Naive B cell (primary cell): ENCODE results near the gene CROCC. TPM values are rescaled to one million over a fixed set of nuclear protein-coding genes. Genes with fewer than 3 reads are reported as not detected.
"Not testable (repeated sequence)": the region's sequence is repeated elsewhere in the genome, so short reads cannot be mapped to it uniquely, and the experiment has no call there.

Source experiments
- ATAC-seq, 2 donors: fragments of 150-1000 bp; cut with Tn5 transposase; 2 replicates each; pipeline ENCODE4 v1.10.0; 2021; ENCODE audit warnings: low read depth in 2 of 2, mild to moderate bottlenecking in 2 of 2, moderate library complexity in 2 of 2
- DNase-seq: peaks from one replicate; pipeline ENCODE4 v3.0.0; 2022
- H3K27ac Mint-ChIP-seq, 6 donors: one replicate each; pipeline ENCODE4 v1.8.0; 2020 to 2022; ENCODE audit warnings: mild to moderate bottlenecking in 6 of 6, mixed read lengths in 6 of 6, moderate library complexity in 5 of 6, inconsistent platforms in 2 of 6
- H3K27me3 Mint-ChIP-seq, 3 donors: one replicate each; pipeline ENCODE4 v1.8.0; 2021 to 2022; ENCODE audit warnings: mixed read lengths in 3 of 3, mild to moderate bottlenecking in 1 of 3
- H3K36me3 Mint-ChIP-seq, 2 donors: one replicate each; pipeline ENCODE4 v1.8.0; 2020 to 2022; ENCODE audit warnings: mixed read lengths in 2 of 2, inconsistent platforms in 1 of 2, mild to moderate bottlenecking in 1 of 2
- H3K4me1 Mint-ChIP-seq, 3 donors: one replicate each; pipeline ENCODE4 v1.8.0; 2020 to 2022; ENCODE audit warnings: mixed read lengths in 3 of 3, inconsistent platforms in 1 of 3, mild to moderate bottlenecking in 1 of 3, moderate library complexity in 1 of 3
- H3K4me3 Mint-ChIP-seq, 8 donors: one replicate each; pipeline ENCODE4 v1.8.0; 2020 to 2022; ENCODE audit warnings: mild to moderate bottlenecking in 8 of 8, mixed read lengths in 8 of 8, moderate library complexity in 8 of 8, inconsistent platforms in 2 of 8
- H3K9me3 Mint-ChIP-seq, 7 donors: one replicate each; pipeline ENCODE4 v1.8.0; 2020 to 2022; ENCODE audit warnings: mixed read lengths in 7 of 7, mild to moderate bottlenecking in 5 of 7, inconsistent platforms in 2 of 7, moderate library complexity in 1 of 7
- polyA plus RNA-seq, 6 donors: library from polyadenylated mRNA; unstranded; fragments of 300-500 nt; fragmentation: Illumina TruSeq; gene quantifications; one replicate each; pipeline ENCODE4 v1.2.3, GENCODE V29; 2021; ENCODE audit warnings: low read depth in 6 of 6

CROCC gene
- polyA plus RNA-seq, 6 donors from 2014 or later = 1.4 to 4.0 (median 2.3) TPM

- Mint-ChIP-seq H3K27me3 (no peaks in the 10 kb centered on the region), H3K27ac (no peak overlapping the region), H3K4me3 (no peak overlapping the region), H3K4me1 (peaks cover 16 to 41% (median 34%) of the 10 kb centered on the region in 3 donors), H3K9me3 (no peaks in the 10 kb centered on the region), H3K36me3 (no peaks in the 10 kb centered on the region)
- no peak for DNase-seq
- no peak for ATAC-seq
These were observed 4.9 kb downstream of the CROCC start for GRCh38 chr1:16926491-16927073.

GRCh38 chr1:16927256-16927655 lies 5.5 kb downstream of the CROCC start:
- Mint-ChIP-seq H3K36me3 (no peaks in the 10 kb centered on the region), H3K9me3 (no peaks in the 10 kb centered on the region), H3K4me1 (peaks cover 9 to 34% (median 27%) of the 10 kb centered on the region in 3 donors), H3K27ac (peak overlapping the region in 1 of 6 donors; percentile 62), H3K27me3 (no peaks in the 10 kb centered on the region), H3K4me3 (peak overlapping the region in 1 of 8 donors; percentile 24)
- peak in 1 of 2 donors; percentile 10 for ATAC-seq
- DNase-seq = no peak

GRCh38 chr1:16927711-16928485 lies 6.2 kb downstream of the CROCC start:
- peak overlapping the region in 2 of 6 donors; percentile 34 to 52 for H3K27ac Mint-ChIP-seq
- no peak overlapping the region for H3K4me3 Mint-ChIP-seq
- peaks cover 3 to 28% (median 23%) of the 10 kb centered on the region in 3 donors for H3K4me1 Mint-ChIP-seq

GRCh38 chr1:16929146-16930041 lies 7.7 kb downstream of the CROCC start:
- H3K9me3 Mint-ChIP-seq = not testable (repeated sequence)

More at GRCh38 chr1:16927711-16928485, 6.2 kb downstream of the CROCC start:
- peak; percentile 44 to 63 for ATAC-seq
- no peaks in the 10 kb centered on the region for H3K27me3 Mint-ChIP-seq
- H3K36me3 Mint-ChIP-seq = no peaks in the 10 kb centered on the region
- no peaks in the 10 kb centered on the region for H3K9me3 Mint-ChIP-seq
- DNase-seq = no peak

GRCh38 chr1:16931206-16931934 lies 9.6 kb downstream of the CROCC start:
- not testable (repeated sequence) for DNase-seq, H3K27ac Mint-ChIP-seq, ATAC-seq

More at GRCh38 chr1:16929146-16930041, 7.7 kb downstream of the CROCC start:
- not testable (repeated sequence) for DNase-seq, H3K27me3 Mint-ChIP-seq, ATAC-seq, H3K36me3 Mint-ChIP-seq, H3K27ac Mint-ChIP-seq
- H3K4me1 Mint-ChIP-seq = peaks cover 3 to 24% (median 21%) of the 10 kb centered on the region in 3 donors
- H3K4me3 Mint-ChIP-seq = peak overlapping the region in 1 of 8 donors; percentile 17

GRCh38 chr1:16933945-16934344 lies 12.2 kb downstream of the CROCC start:
- H3K36me3 Mint-ChIP-seq, H3K4me1 Mint-ChIP-seq, DNase-seq, H3K4me3 Mint-ChIP-seq, H3K9me3 Mint-ChIP-seq, H3K27me3 Mint-ChIP-seq, ATAC-seq, H3K27ac Mint-ChIP-seq: not testable (repeated sequence)

More at GRCh38 chr1:16931206-16931934, 9.6 kb downstream of the CROCC start:
- H3K27me3 Mint-ChIP-seq, H3K4me3 Mint-ChIP-seq, H3K9me3 Mint-ChIP-seq, H3K36me3 Mint-ChIP-seq: not testable (repeated sequence)
- H3K4me1 Mint-ChIP-seq = peaks cover 0 to 15% (median 9%) of the 10 kb centered on the region in 3 donors

GRCh38 chr1:16936580-16936979 lies 14.8 kb downstream of the CROCC start:
- H3K4me1 Mint-ChIP-seq, H3K27ac Mint-ChIP-seq, DNase-seq, H3K9me3 Mint-ChIP-seq, H3K27me3 Mint-ChIP-seq, ATAC-seq, H3K36me3 Mint-ChIP-seq: not testable (repeated sequence)
- H3K4me3 Mint-ChIP-seq = peak overlapping the region in 2 of 8 donors; percentile 29 to 47

- Mint-ChIP-seq H3K27ac (no peak overlapping the region), H3K9me3 (no peaks in the 10 kb centered on the region), H3K27me3 (no peaks in the 10 kb centered on the region), H3K36me3 (no peaks in the 10 kb centered on the region), H3K4me1 (no peaks in the 10 kb centered on the region), H3K4me3 (no peak overlapping the region)
- DNase-seq (no peak), ATAC-seq (no peak)
These were observed 16.9 kb downstream of the CROCC start for GRCh38 chr1:16938351-16939321.

GRCh38 chr1:16939386-16940180 lies 17.9 kb downstream of the CROCC start:
- H3K36me3 Mint-ChIP-seq, H3K4me3 Mint-ChIP-seq, H3K27me3 Mint-ChIP-seq, H3K9me3 Mint-ChIP-seq, H3K27ac Mint-ChIP-seq, H3K4me1 Mint-ChIP-seq, ATAC-seq, DNase-seq: not testable (repeated sequence)

- Mint-ChIP-seq H3K36me3 (peaks cover 0 to 10% of the 10 kb centered on the region in 2 donors), H3K4me1 (peaks cover 0 to 6% (median 0%) of the 10 kb centered on the region in 3 donors), H3K27ac (no peak overlapping the region), H3K9me3 (no peaks in the 10 kb centered on the region), H3K27me3 (no peaks in the 10 kb centered on the region), H3K4me3 (no peak overlapping the region)
- no peak for DNase-seq
- no peak for ATAC-seq
These were observed 22.3 kb downstream of the CROCC start for GRCh38 chr1:16944038-16944437.

GRCh38 chr1:16945512-16945911 lies 23.8 kb downstream of the CROCC start:
- H3K4me3 Mint-ChIP-seq = not testable (repeated sequence)

More at GRCh38 chr1:16945512-16945911, 23.8 kb downstream of the CROCC start:
- H3K4me1 Mint-ChIP-seq, H3K27me3 Mint-ChIP-seq, DNase-seq, H3K27ac Mint-ChIP-seq, ATAC-seq, H3K9me3 Mint-ChIP-seq: not testable (repeated sequence)
- H3K36me3 Mint-ChIP-seq = peaks cover 0 to 10% of the 10 kb centered on the region in 2 donors
